ENCODE results near the gene SH3BP2. TPM values are rescaled to one million over a fixed set of nuclear protein-coding genes. Genes with fewer than 3 reads are reported as not detected.

Gene SH3BP2
- polyA plus RNA-seq, 1 experiment = 14.8 TPM

DNA sequence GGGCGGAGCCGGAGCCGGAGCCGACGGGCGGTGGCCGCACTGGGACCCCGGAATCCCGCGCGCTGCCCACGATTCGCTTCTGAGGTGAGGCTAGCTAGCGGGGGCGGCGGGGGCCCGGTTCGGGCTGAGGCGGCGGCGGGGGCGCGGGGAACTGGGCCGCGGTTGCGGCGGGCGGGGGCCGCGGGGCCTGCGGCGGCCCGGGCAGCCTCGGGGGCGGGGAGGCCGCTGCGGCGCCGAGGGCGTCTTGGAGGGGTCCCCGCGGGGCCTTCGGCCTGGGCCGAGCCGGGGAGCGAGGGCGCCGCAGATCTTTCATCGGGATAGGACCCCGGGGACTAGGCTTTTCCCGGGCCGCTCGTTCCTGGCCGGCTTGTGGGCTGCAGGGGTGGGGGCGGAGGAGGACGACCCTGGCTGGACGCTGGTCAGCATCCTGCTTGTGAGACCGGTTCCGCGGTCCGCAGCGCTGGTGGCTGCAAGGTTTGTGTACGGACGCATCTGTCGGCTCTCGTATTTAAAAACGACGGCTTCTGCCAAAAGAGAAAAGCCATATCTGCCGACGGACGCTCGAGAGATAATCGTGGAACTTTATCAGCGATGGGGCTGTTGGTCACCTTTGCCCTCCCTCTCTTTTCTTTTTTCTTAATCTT lies 51.2 kb downstream of the SH3BP2 start:
- TF ChIP-seq, protein P1, sequence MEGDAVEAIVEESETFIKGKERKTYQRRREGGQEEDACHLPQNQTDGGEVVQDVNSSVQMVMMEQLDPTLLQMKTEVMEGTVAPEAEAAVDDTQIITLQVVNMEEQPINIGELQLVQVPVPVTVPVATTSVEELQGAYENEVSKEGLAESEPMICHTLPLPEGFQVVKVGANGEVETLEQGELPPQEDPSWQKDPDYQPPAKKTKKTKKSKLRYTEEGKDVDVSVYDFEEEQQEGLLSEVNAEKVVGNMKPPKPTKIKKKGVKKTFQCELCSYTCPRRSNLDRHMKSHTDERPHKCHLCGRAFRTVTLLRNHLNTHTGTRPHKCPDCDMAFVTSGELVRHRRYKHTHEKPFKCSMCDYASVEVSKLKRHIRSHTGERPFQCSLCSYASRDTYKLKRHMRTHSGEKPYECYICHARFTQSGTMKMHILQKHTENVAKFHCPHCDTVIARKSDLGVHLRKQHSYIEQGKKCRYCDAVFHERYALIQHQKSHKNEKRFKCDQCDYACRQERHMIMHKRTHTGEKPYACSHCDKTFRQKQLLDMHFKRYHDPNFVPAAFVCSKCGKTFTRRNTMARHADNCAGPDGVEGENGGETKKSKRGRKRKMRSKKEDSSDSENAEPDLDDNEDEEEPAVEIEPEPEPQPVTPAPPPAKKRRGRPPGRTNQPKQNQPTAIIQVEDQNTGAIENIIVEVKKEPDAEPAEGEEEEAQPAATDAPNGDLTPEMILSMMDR (IDR thresholded peaks at IDR 0.05; ENCODE audit: low read depth, low read length) = no peak
- CTCF ChIA-PET = no interaction called here
- POLR2A ChIA-PET = no interaction called here

DNA sequence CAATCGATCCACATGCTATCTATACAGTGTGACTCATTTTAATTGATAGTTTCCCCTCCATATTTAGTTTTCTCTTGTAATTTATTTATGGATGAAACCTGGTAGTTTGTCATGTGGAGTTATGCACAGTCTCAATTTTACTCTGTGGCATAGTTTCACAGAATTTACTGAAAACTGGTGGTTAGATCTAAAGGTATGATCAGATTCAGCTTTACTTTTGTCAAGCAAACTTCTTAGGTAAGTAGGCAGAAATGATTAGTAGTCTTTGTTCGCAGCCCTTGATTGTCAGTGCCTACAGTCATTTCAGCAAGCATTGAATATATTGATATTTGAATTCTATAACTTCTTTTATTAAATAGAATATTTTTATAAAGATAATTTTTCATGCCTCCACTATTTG lies 53.3 kb downstream of the SH3BP2 start:
- Histone ChIP-seq H3K27me3 (ENCODE audit: control insufficient read depth, insufficient read depth, low read length) (no peaks in the 10 kb centered on the region), H3K27ac (ENCODE audit: low read depth, low read length) (no peak overlapping the region), H3K9me3 (ENCODE audit: control insufficient read depth, insufficient read depth, low read length) (no peaks in the 10 kb centered on the region; the same call in 1 of the 2 replicates), H3K4me3 (ENCODE audit: low read depth, low read length) (no peak overlapping the region)
- POLR2A ChIA-PET = no interaction called here
- TF ChIP-seq, protein P1 (IDR thresholded peaks at IDR 0.05; ENCODE audit: low read depth, low read length) = no peak
- CTCF ChIA-PET = no interaction called here
- no peak for DNase-seq (ENCODE audit: low read depth, low spot score)

More for the DNA sequence above, 51.2 kb downstream of the SH3BP2 start:
- Histone ChIP-seq H3K27ac (ENCODE audit: low read depth, low read length) (no peak overlapping the region), H3K4me3 (ENCODE audit: low read depth, low read length) (peak overlapping the region; percentile 83), H3K27me3 (ENCODE audit: control insufficient read depth, insufficient read depth, low read length) (no peaks in the 10 kb centered on the region), H3K9me3 (ENCODE audit: control insufficient read depth, insufficient read depth, low read length) (no peaks in the 10 kb centered on the region; the same call in 1 of the 2 replicates)
- no peak for DNase-seq (ENCODE audit: low read depth, low spot score)

DNA sequence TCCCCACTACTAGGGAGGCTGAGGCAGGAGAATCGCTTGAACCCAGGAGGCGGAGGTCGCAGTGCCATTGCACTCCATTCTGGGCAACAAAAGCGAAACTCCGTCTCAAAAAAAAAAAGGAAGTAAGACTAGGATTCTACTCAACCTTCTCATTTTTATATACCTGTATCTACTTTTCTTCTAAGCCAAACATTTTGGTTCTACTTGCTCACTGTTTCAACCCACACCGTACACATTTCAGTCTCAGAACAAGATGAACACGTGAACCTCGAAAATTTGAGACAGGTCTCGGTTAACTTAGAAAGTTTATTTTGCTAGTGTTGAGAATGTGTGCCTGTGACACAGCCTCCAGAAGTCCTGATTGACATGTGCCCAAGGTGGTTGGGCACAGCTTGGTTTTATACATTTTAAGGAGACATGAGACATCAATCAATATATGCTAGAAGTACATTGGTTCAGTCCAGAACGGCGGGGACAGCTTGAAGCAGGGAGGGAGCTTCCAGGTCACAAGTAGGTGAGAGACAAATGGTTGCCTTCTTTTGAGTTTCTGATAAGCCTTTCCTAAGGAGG lies 54.5 kb downstream of the SH3BP2 start:
- no peak overlapping the region for H3K27ac ChIP-seq (ENCODE audit: low read depth, low read length)
- no peaks in the 10 kb centered on the region for H3K27me3 ChIP-seq (ENCODE audit: control insufficient read depth, insufficient read depth, low read length)
- TF ChIP-seq, protein P1 (IDR thresholded peaks at IDR 0.05; ENCODE audit: low read depth, low read length) = no peak
- H3K4me3 ChIP-seq (ENCODE audit: low read depth, low read length) = no peak overlapping the region
- H3K9me3 ChIP-seq (ENCODE audit: control insufficient read depth, insufficient read depth, low read length) = no peaks in the 10 kb centered on the region; the same call in 1 of the 2 replicates
- ChIA-PET CTCF (no interaction called here), POLR2A (no interaction called here)
- no peak for DNase-seq (ENCODE audit: low read depth, low spot score)

DNA sequence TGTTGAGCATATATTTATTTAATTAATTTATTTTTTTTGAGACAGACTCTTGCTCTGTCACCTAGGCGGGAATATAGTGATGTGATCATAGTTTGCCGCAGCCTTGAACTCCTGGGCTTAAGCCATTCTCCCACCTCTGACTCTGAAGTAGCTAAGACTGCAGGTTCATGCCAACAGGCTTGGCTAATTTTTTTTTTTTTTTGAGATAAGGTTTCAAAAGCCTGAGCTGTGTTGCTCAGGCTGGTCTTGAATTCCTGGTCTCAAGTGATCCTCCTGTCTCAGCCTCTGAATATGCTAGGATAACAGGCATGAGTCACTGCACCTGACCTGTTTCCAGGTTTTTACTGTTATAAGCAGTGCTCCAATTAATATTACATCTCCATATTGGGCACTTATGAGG lies 55.6 kb downstream of the SH3BP2 start:
- POLR2A ChIA-PET = no interaction called here
- CTCF ChIA-PET = interaction anchor here (0.8 kb wide), 1 partner anchor 85 kb away, joined by 3 read pairs; no protein-coding TSS in a partner anchor
- Histone ChIP-seq H3K27me3 (ENCODE audit: control insufficient read depth, insufficient read depth, low read length) (no peaks in the 10 kb centered on the region), H3K4me3 (ENCODE audit: low read depth, low read length) (no peak overlapping the region), H3K9me3 (ENCODE audit: control insufficient read depth, insufficient read depth, low read length) (no peaks in the 10 kb centered on the region; the same call in 1 of the 2 replicates), H3K27ac (ENCODE audit: low read depth, low read length) (no peak overlapping the region)
- TF ChIP-seq, protein P1 (IDR thresholded peaks at IDR 0.05; ENCODE audit: low read depth, low read length) = no peak
- DNase-seq (ENCODE audit: low read depth, low spot score) = no peak
